Renal pelvis (tissue), 12 donors: ENCODE results near the gene MOBP. TPM values are rescaled to one million over a fixed set of nuclear protein-coding genes. Genes with fewer than 3 reads are reported as not detected.
A peak's percentile ranks its signal among the peaks of the same experiment; 100 is the strongest.
"Not testable (repeated sequence)": the region's sequence is repeated elsewhere in the genome, so short reads cannot be mapped to it uniquely, and the experiment has no call there.

Experiments used
- DNase-seq: peaks from one replicate; pipeline ENCODE4 v3.0.0-alpha.2; 2013
- long read RNA-seq, 16 experiments: transcript quantifications; one replicate each; lab custom pipeline, GENCODE V29; 2026
- polyA plus RNA-seq, 3 donors: library from polyadenylated mRNA; unstranded; fragments of 120-200 nt; gene quantifications; one replicate each; pipeline ENCODE4 v1.2.1, GENCODE V29; 2013; ENCODE audit not compliant: insufficient read length in 3 of 3

The MOBP gene
- polyA plus RNA-seq: under 1 TPM; 0.13 to 0.30 (median 0.14) TPM
- long read RNA-seq, donor 1: 0 reads
- long read RNA-seq, donor 2: 0 reads
- long read RNA-seq, donor 3: 0 reads
- long read RNA-seq, donor 4: 0 reads
- long read RNA-seq, donor 5: 0 reads
- long read RNA-seq, donor 6: 0 reads
- long read RNA-seq, donor 7: 0 reads
- long read RNA-seq, donor 8: 0 reads
- long read RNA-seq, donor 9: 0 reads
- long read RNA-seq, donor 10: 0 reads
- long read RNA-seq, donor 11: 0 reads
- long read RNA-seq, donor 12: 0 reads
- long read RNA-seq, donor 13: 0 reads
- long read RNA-seq, donor 14: 0 reads
- long read RNA-seq, donor 15: 0 reads
- long read RNA-seq, donor 16: 0 reads

GRCh38 chr3:39467394-39468107 is at the start of gene MOBP:
TSS of gene MOBP (plus strand) at chr3:39467680. CDS start at chr3:39502070, 34,390 bp downstream.
- DNase-seq: no peak

- not testable (repeated sequence) for DNase-seq
Observed at GRCh38 chr3:39418556-39419225, 48.8 kb upstream of the MOBP start.

GRCh38 chr3:39419742-39420315 is 47.7 kb upstream of the MOBP start:
- no peak for DNase-seq

- no peak for DNase-seq
Observed at GRCh38 chr3:39420543-39420942, 46.9 kb upstream of the MOBP start.

GRCh38 chr3:39423436-39423970 is 44.0 kb upstream of the MOBP start:
- no peak for DNase-seq

GRCh38 chr3:39426312-39426711 is 41.2 kb upstream of the MOBP start:
- DNase-seq: no peak

GRCh38 chr3:39427506-39427905 is 40.0 kb upstream of the MOBP start:
- no peak for DNase-seq

- DNase-seq: no peak
Observed at GRCh38 chr3:39428745-39429201, 38.7 kb upstream of the MOBP start.

- DNase-seq: no peak
Observed at GRCh38 chr3:39429466-39429865, 38.0 kb upstream of the MOBP start.

- no peak for DNase-seq
Observed at GRCh38 chr3:39432342-39432741, 35.1 kb upstream of the MOBP start.

GRCh38 chr3:39433642-39434041 is 33.8 kb upstream of the MOBP start:
- no peak for DNase-seq

GRCh38 chr3:39434574-39434973 is 32.9 kb upstream of the MOBP start:
- no peak for DNase-seq

GRCh38 chr3:39435006-39435748 is 32.3 kb upstream of the MOBP start:
- DNase-seq: no peak

- DNase-seq: no peak
Observed at GRCh38 chr3:39438880-39439279, 28.6 kb upstream of the MOBP start.

- no peak for DNase-seq
Observed at GRCh38 chr3:39440316-39440715, 27.2 kb upstream of the MOBP start.

- DNase-seq: no peak
Observed at GRCh38 chr3:39443530-39443929, 23.9 kb upstream of the MOBP start.

GRCh38 chr3:39445927-39446326 is 21.6 kb upstream of the MOBP start:
- no peak for DNase-seq

- DNase-seq: no peak
Observed at GRCh38 chr3:39446444-39446843, 21.0 kb upstream of the MOBP start.

GRCh38 chr3:39447637-39448483 is 19.6 kb upstream of the MOBP start:
- DNase-seq: peak; percentile 90

GRCh38 chr3:39448506-39449233 is 18.8 kb upstream of the MOBP start:
- DNase-seq: no peak
